ENCODE results near the gene DHCR24.
"Not testable (repeated sequence)": the region's sequence is repeated elsewhere in the genome, so short reads cannot be mapped to it uniquely, and the experiment has no call there.

The DHCR24 gene
- 18.0 to 24.3 reads per million in 2 donors for total RNA-seq

GRCh38 chr1:54886724-54887664 is at the start of gene DHCR24:
Gene DHCR24 (minus strand): TSS chr1:54887195. CDS start chr1:54887119, 76 bp downstream.
- DNase-seq, result peak; percentile 65

GRCh38 chr1:54936791-54937190 is 49.8 kb upstream of the DHCR24 start:
- DNase-seq, result no peak

GRCh38 chr1:54934869-54935268 is 47.9 kb upstream of the DHCR24 start:
- no peak for DNase-seq

- not testable (repeated sequence) for DNase-seq
Measured at GRCh38 chr1:54934081-54934480, 47.1 kb upstream of the DHCR24 start.

- DNase-seq, result no peak
Measured at GRCh38 chr1:54931275-54931840, 44.4 kb upstream of the DHCR24 start.

GRCh38 chr1:54929700-54930099 is 42.7 kb upstream of the DHCR24 start:
- DNase-seq, result no peak

GRCh38 chr1:54928327-54928726 is 41.3 kb upstream of the DHCR24 start:
- DNase-seq, result no peak

GRCh38 chr1:54927472-54928240 is 40.7 kb upstream of the DHCR24 start:
- no peak for DNase-seq

GRCh38 chr1:54926970-54927369 is 40.0 kb upstream of the DHCR24 start:
- no peak for DNase-seq

- DNase-seq, result no peak
Measured at GRCh38 chr1:54922921-54923421, 36.0 kb upstream of the DHCR24 start.

- DNase-seq, result no peak
Measured at GRCh38 chr1:54922040-54922761, 35.2 kb upstream of the DHCR24 start.

- DNase-seq, result no peak
Measured at GRCh38 chr1:54919367-54920359, 32.7 kb upstream of the DHCR24 start.

- not testable (repeated sequence) for DNase-seq
Measured at GRCh38 chr1:54911076-54911475, 24.1 kb upstream of the DHCR24 start.

- no peak for DNase-seq
Measured at GRCh38 chr1:54906586-54906985, 19.6 kb upstream of the DHCR24 start.

- DNase-seq, result no peak
Measured at GRCh38 chr1:54904476-54905048, 17.6 kb upstream of the DHCR24 start.

- no peak for DNase-seq
Measured at GRCh38 chr1:54894271-54894670, 7.3 kb upstream of the DHCR24 start.

GRCh38 chr1:54892586-54892985 is 5.6 kb upstream of the DHCR24 start:
- no peak for DNase-seq

GRCh38 chr1:54889132-54889725 is 2.2 kb upstream of the DHCR24 start:
- no peak for DNase-seq

GRCh38 chr1:54888080-54888733 is 1.2 kb upstream of the DHCR24 start:
- DNase-seq, result no peak

GRCh38 chr1:54887665-54888071 is 673 bp upstream of the DHCR24 start:
- DNase-seq, result no peak

All from activated gamma-delta T cell (primary cell).